HG02943 (cell line): ENCODE measurements around the gene ARL6IP6.

Experiments used
- ATAC-seq: cut with Tn5 transposase; IDR thresholded peaks from one replicate; pipeline ENCODE4 v1.9.1; 2021; ENCODE audit warnings: mild to moderate bottlenecking, low read depth, moderate library complexity; ENCODE audit not compliant: unreplicated experiment

Gene ARL6IP6

DNA sequence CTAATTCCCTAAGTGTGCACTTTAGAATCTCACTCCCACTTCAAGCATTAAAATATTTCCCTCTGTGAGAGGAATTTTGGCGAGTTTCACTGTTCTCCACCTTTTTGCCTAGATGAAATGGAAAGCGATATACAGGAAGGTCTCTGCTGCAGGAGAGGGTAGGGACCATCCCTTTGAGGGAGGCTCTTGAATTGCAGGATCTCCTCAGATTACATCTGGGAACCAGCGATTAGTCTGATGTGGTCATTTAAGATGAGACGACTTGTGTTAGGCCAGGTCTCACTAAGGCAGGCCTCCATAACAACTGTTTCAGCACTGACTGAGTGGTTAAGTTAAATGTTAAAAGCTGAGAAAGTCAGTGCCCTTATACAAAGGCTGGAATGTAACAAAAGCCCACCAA lies 74.6 kb downstream of the ARL6IP6 start:
- no peak for ATAC-seq

- ATAC-seq, result no peak
Observed at GRCh38 chr2:152796941-152797340, 78.5 kb downstream of the ARL6IP6 start.

DNA sequence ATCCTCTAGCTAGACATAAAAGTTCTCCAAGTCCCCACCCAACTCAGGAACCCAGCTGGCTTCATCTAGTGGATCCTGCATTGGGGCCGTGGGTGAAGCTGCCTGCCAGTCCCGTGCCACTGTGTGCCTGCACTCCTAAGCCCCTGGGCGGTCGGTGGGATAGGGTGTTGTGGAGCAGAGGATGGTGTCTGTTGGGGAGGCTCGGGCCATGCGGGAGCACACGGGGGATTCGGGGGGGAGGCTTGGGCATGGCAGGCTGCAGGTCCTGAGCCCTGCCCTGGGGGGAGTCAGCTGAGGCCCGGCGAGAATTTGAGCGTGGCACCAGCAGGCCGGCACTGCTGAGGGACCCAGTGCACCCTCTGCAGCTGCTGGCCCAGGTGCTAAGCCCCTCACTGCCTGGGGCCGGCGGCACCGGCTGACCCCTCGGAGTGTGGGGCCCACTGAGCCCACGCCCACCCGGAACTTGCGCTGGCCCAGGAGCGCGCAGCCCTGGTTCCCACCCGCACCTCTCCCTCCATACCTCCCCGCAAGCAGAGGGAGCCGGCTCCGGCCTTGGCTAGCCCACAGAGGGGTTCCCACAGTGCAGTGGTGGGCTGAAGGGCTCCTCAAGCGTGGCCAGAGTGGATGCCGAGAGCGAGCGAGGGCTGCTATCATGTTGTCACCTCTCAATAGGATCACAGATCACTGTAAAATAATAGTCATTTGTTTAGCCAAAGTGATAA lies 86.4 kb downstream of the ARL6IP6 start:
- no peak for ATAC-seq

DNA sequence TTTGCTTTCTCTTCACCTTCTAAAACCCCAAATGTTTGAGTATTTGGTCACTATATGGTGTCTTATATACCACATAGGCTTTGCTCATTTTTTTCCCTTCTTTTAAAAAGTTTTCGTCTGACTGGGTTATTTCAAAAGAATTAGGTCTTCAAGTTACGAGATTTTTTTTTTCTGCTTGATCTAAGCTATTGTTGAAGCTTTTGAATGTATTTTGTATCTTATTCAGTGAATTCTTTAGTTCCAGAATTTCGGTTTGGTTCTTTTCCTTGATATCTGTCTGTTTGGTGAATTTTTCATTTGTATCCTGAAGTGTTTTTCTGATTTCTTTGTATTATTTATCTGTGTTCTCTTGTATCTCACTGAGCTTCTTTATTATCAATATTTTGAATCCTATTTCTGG lies 93.5 kb downstream of the ARL6IP6 start:
- no peak for ATAC-seq
